ENCODE results near the gene SCNM1.

DNA sequence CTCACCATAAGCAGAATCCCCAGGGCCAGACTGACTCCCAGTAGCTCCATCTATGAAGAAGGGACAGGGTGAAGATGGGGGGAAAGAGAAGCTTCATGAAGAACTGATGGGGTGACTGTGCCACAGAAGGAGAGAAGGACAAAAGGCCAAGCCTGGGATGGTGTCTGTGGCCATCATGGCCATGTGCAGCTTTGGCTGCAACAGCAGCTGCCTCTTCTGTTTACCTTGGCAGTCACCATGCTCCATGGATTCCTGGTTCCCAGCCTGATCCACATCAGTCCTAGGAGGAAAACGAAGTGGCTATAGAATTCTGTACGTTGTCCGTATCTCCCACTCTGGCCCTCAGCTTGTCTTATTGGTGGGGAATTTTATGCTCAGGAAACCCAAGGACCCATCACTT, 31.5 kb upstream of the SCNM1 start:
- TF ChIP-seq, protein P1, sequence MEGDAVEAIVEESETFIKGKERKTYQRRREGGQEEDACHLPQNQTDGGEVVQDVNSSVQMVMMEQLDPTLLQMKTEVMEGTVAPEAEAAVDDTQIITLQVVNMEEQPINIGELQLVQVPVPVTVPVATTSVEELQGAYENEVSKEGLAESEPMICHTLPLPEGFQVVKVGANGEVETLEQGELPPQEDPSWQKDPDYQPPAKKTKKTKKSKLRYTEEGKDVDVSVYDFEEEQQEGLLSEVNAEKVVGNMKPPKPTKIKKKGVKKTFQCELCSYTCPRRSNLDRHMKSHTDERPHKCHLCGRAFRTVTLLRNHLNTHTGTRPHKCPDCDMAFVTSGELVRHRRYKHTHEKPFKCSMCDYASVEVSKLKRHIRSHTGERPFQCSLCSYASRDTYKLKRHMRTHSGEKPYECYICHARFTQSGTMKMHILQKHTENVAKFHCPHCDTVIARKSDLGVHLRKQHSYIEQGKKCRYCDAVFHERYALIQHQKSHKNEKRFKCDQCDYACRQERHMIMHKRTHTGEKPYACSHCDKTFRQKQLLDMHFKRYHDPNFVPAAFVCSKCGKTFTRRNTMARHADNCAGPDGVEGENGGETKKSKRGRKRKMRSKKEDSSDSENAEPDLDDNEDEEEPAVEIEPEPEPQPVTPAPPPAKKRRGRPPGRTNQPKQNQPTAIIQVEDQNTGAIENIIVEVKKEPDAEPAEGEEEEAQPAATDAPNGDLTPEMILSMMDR (conservative IDR thresholded peaks at IDR 0.05; ENCODE audit: low read length), result no peak
- no peak for TF ChIP-seq EZH2phosphoT487 (IDR thresholded peaks at IDR 0.05; ENCODE audit: borderline replicate concordance, low read depth, low read length)
